ENCODE data around the gene EDEM3.
"Not testable (repeated sequence)": the region's sequence is repeated elsewhere in the genome, so short reads cannot be mapped to it uniquely, and the experiment has no call there.

EDEM3 gene

GRCh38 chr1:184788970-184789369 lies 34.3 kb upstream of the EDEM3 start:
- no peaks in the 10 kb centered on the region for H3K36me3 ChIP-seq (ENCODE audit: control insufficient read depth, low read depth, low read length)
- H3K9ac ChIP-seq (ENCODE audit: low read length), result no peak overlapping the region
- no peak overlapping the region for H3K4me3 ChIP-seq (ENCODE audit: low read length)
- H3K27ac ChIP-seq (ENCODE audit: low read length), result no peak overlapping the region
- no peaks in the 10 kb centered on the region for H3K27me3 ChIP-seq (ENCODE audit: control insufficient read depth, insufficient read depth, low read length)
- H3K4me1 ChIP-seq (ENCODE audit: control insufficient read depth, low read depth, low read length), result no peaks in the 10 kb centered on the region
- H3K9me3 ChIP-seq (ENCODE audit: control insufficient read depth, low read depth, low read length), result peaks cover 2% of the 10 kb centered on the region

DNA sequence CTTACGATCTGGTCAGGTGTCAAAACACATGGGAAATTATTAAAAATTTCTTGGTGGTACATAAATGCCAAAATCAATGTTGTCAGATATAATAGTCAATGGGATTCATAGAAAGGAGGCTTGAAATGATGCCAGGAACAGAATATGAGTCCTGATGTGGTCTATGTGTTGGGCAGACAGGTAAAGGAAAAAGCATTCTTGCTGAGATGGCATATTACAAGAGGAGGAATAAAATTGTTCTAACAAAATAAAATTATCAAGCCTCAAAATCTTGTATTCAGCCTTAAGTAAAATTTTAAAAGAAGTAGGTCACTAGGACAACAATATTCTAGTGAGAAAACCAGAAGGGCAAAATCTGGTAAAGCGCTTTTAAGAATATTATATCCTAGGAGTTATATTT lies 30.9 kb upstream of the EDEM3 start:
- Histone ChIP-seq H3K4me1 (ENCODE audit: control insufficient read depth, low read depth, low read length) (no peaks in the 10 kb centered on the region), H3K27ac (ENCODE audit: low read length) (no peak overlapping the region), H3K36me3 (ENCODE audit: control insufficient read depth, low read depth, low read length) (no peaks in the 10 kb centered on the region), H3K4me3 (ENCODE audit: low read length) (no peak overlapping the region), H3K9me3 (ENCODE audit: control insufficient read depth, low read depth, low read length) (peaks cover 3% of the 10 kb centered on the region), H3K27me3 (ENCODE audit: control insufficient read depth, insufficient read depth, low read length) (no peaks in the 10 kb centered on the region), H3K9ac (ENCODE audit: low read length) (no peak overlapping the region)

DNA sequence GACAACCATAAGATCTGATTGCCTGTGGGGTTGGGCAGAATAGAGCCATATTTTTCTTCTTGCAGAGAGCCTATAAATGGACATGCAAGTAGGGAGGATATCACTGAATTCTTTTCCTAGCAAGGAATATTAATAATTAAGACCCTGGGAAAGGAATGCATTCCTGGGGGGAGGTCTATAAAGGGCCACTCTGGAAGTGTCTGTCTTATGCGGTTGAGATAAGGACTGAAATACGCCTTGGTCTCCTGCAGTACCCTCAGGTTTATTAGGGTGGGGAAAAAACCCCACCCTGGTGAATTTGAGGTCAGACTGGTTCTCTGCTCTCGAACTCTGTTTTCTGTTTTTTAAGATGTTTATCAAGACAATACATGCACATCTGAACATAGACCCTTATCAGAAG lies 29.1 kb upstream of the EDEM3 start:
- not testable (repeated sequence) for H3K36me3 ChIP-seq (ENCODE audit: control insufficient read depth, low read depth, low read length); H3K9ac ChIP-seq (ENCODE audit: low read length); H3K4me1 ChIP-seq (ENCODE audit: control insufficient read depth, low read depth, low read length); H3K4me3 ChIP-seq (ENCODE audit: low read length); H3K27ac ChIP-seq (ENCODE audit: low read length); H3K27me3 ChIP-seq (ENCODE audit: control insufficient read depth, insufficient read depth, low read length); H3K9me3 ChIP-seq (ENCODE audit: control insufficient read depth, low read depth, low read length)

- H3K9me3 ChIP-seq (ENCODE audit: control insufficient read depth, low read depth, low read length), result peaks cover 3% of the 10 kb centered on the region
- H3K27me3 ChIP-seq (ENCODE audit: control insufficient read depth, insufficient read depth, low read length), result no peaks in the 10 kb centered on the region
- no peaks in the 10 kb centered on the region for H3K36me3 ChIP-seq (ENCODE audit: control insufficient read depth, low read depth, low read length)
- H3K9ac ChIP-seq (ENCODE audit: low read length), result no peak overlapping the region
- H3K4me1 ChIP-seq (ENCODE audit: control insufficient read depth, low read depth, low read length), result no peaks in the 10 kb centered on the region
- H3K27ac ChIP-seq (ENCODE audit: low read length), result no peak overlapping the region
- H3K4me3 ChIP-seq (ENCODE audit: low read length), result no peak overlapping the region
Observed at GRCh38 chr1:184781941-184782340, 27.3 kb upstream of the EDEM3 start.

GRCh38 chr1:184775885-184776284 lies 21.2 kb upstream of the EDEM3 start:
- Histone ChIP-seq H3K9ac (ENCODE audit: low read length) (no peak overlapping the region), H3K9me3 (ENCODE audit: control insufficient read depth, low read depth, low read length) (no peaks in the 10 kb centered on the region), H3K27me3 (ENCODE audit: control insufficient read depth, insufficient read depth, low read length) (no peaks in the 10 kb centered on the region)

GRCh38 chr1:184775329-184775728 lies 20.7 kb upstream of the EDEM3 start:
- H3K36me3 ChIP-seq (ENCODE audit: control insufficient read depth, low read depth, low read length), result no peaks in the 10 kb centered on the region
- peaks cover 3% of the 10 kb centered on the region for H3K4me1 ChIP-seq (ENCODE audit: control insufficient read depth, low read depth, low read length)
- H3K9me3 ChIP-seq (ENCODE audit: control insufficient read depth, low read depth, low read length), result no peaks in the 10 kb centered on the region
- H3K27ac ChIP-seq (ENCODE audit: low read length), result no peak overlapping the region
- H3K9ac ChIP-seq (ENCODE audit: low read length), result no peak overlapping the region
- no peak overlapping the region for H3K4me3 ChIP-seq (ENCODE audit: low read length)
- no peaks in the 10 kb centered on the region for H3K27me3 ChIP-seq (ENCODE audit: control insufficient read depth, insufficient read depth, low read length)

More at GRCh38 chr1:184775885-184776284, 21.2 kb upstream of the EDEM3 start:
- no peak overlapping the region for H3K4me3 ChIP-seq (ENCODE audit: low read length)
- H3K36me3 ChIP-seq (ENCODE audit: control insufficient read depth, low read depth, low read length), result no peaks in the 10 kb centered on the region
- peaks cover 3% of the 10 kb centered on the region for H3K4me1 ChIP-seq (ENCODE audit: control insufficient read depth, low read depth, low read length)
- H3K27ac ChIP-seq (ENCODE audit: low read length), result no peak overlapping the region

- peaks cover 3% of the 10 kb centered on the region for H3K4me1 ChIP-seq (ENCODE audit: control insufficient read depth, low read depth, low read length)
- H3K27me3 ChIP-seq (ENCODE audit: control insufficient read depth, insufficient read depth, low read length), result no peaks in the 10 kb centered on the region
- H3K9ac ChIP-seq (ENCODE audit: low read length), result no peak overlapping the region
- H3K27ac ChIP-seq (ENCODE audit: low read length), result no peak overlapping the region
- H3K9me3 ChIP-seq (ENCODE audit: control insufficient read depth, low read depth, low read length), result no peaks in the 10 kb centered on the region
- H3K36me3 ChIP-seq (ENCODE audit: control insufficient read depth, low read depth, low read length), result no peaks in the 10 kb centered on the region
- H3K4me3 ChIP-seq (ENCODE audit: low read length), result no peak overlapping the region
Observed at GRCh38 chr1:184773762-184774320, 19.2 kb upstream of the EDEM3 start.

GRCh38 chr1:184771190-184771691 lies 16.6 kb upstream of the EDEM3 start:
- no peaks in the 10 kb centered on the region for H3K27me3 ChIP-seq (ENCODE audit: control insufficient read depth, insufficient read depth, low read length)
- peaks cover 3% of the 10 kb centered on the region for H3K4me1 ChIP-seq (ENCODE audit: control insufficient read depth, low read depth, low read length)
- no peaks in the 10 kb centered on the region for H3K9me3 ChIP-seq (ENCODE audit: control insufficient read depth, low read depth, low read length)
- H3K36me3 ChIP-seq (ENCODE audit: control insufficient read depth, low read depth, low read length), result no peaks in the 10 kb centered on the region
- no peak overlapping the region for H3K9ac ChIP-seq (ENCODE audit: low read length)
- H3K27ac ChIP-seq (ENCODE audit: low read length), result no peak overlapping the region
- no peak overlapping the region for H3K4me3 ChIP-seq (ENCODE audit: low read length)

- H3K9ac ChIP-seq (ENCODE audit: low read length), result no peak overlapping the region
Observed at GRCh38 chr1:184770181-184770979, 15.7 kb upstream of the EDEM3 start.

GRCh38 chr1:184769241-184769640 lies 14.6 kb upstream of the EDEM3 start:
- Histone ChIP-seq H3K4me1 (ENCODE audit: control insufficient read depth, low read depth, low read length) (peaks cover 3% of the 10 kb centered on the region), H3K36me3 (ENCODE audit: control insufficient read depth, low read depth, low read length) (no peaks in the 10 kb centered on the region), H3K9ac (ENCODE audit: low read length) (no peak overlapping the region), H3K9me3 (ENCODE audit: control insufficient read depth, low read depth, low read length) (no peaks in the 10 kb centered on the region), H3K27me3 (ENCODE audit: control insufficient read depth, insufficient read depth, low read length) (no peaks in the 10 kb centered on the region), H3K27ac (ENCODE audit: low read length) (no peak overlapping the region), H3K4me3 (ENCODE audit: low read length) (no peak overlapping the region)

More at GRCh38 chr1:184770181-184770979, 15.7 kb upstream of the EDEM3 start:
- Histone ChIP-seq H3K9me3 (ENCODE audit: control insufficient read depth, low read depth, low read length) (no peaks in the 10 kb centered on the region), H3K36me3 (ENCODE audit: control insufficient read depth, low read depth, low read length) (no peaks in the 10 kb centered on the region), H3K27me3 (ENCODE audit: control insufficient read depth, insufficient read depth, low read length) (no peaks in the 10 kb centered on the region), H3K27ac (ENCODE audit: low read length) (no peak overlapping the region), H3K4me1 (ENCODE audit: control insufficient read depth, low read depth, low read length) (peaks cover 3% of the 10 kb centered on the region), H3K4me3 (ENCODE audit: low read length) (no peak overlapping the region)

DNA sequence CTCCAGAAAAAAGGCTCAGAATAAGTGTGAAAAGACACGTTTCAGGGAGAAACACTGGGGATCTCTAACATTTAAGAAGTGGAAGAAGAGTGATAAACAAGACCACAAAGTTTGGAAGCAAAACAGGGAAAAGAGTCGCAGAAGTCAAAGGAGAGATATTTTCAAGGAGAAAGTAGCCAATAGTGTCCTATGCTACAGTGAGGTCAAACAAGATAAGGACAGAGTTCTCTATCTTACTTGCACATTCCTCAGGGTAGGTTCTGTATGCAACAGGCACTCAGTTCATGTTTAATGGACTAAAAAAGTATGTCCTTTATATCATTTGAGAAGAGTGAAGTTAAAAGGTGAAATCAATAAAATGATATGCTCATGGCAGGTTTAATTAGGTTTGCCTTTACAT lies 13.8 kb upstream of the EDEM3 start:
- H3K4me1 ChIP-seq (ENCODE audit: control insufficient read depth, low read depth, low read length), result no peaks in the 10 kb centered on the region
- no peak overlapping the region for H3K4me3 ChIP-seq (ENCODE audit: low read length)
- no peaks in the 10 kb centered on the region for H3K9me3 ChIP-seq (ENCODE audit: control insufficient read depth, low read depth, low read length)
- no peaks in the 10 kb centered on the region for H3K27me3 ChIP-seq (ENCODE audit: control insufficient read depth, insufficient read depth, low read length)
- no peaks in the 10 kb centered on the region for H3K36me3 ChIP-seq (ENCODE audit: control insufficient read depth, low read depth, low read length)
- no peak overlapping the region for H3K27ac ChIP-seq (ENCODE audit: low read length)
- H3K9ac ChIP-seq (ENCODE audit: low read length), result no peak overlapping the region

DNA sequence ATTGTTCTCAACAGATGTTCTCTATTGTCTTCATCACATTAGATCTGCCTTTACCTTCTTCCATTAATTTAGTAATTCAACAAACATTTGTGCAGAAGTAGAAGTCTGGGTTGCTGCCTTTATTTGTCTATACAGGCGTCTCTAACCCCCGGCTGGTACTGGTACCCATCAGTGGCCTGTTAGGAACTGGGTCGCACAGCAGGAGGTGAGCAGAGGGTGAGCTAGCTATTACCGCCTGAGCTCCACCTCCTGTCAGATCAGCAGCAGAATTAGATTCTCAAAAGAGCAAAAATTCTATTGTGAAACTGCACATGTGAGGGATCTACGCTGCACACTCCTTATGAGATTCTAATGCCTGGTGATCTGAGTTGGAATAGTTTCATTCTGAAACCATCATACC lies 12.9 kb upstream of the EDEM3 start:
- H3K9me3 ChIP-seq (ENCODE audit: control insufficient read depth, low read depth, low read length), result no peaks in the 10 kb centered on the region
- no peak overlapping the region for H3K27ac ChIP-seq (ENCODE audit: low read length)
- no peak overlapping the region for H3K4me3 ChIP-seq (ENCODE audit: low read length)
- H3K27me3 ChIP-seq (ENCODE audit: control insufficient read depth, insufficient read depth, low read length), result no peaks in the 10 kb centered on the region
- no peaks in the 10 kb centered on the region for H3K36me3 ChIP-seq (ENCODE audit: control insufficient read depth, low read depth, low read length)
- H3K4me1 ChIP-seq (ENCODE audit: control insufficient read depth, low read depth, low read length), result no peaks in the 10 kb centered on the region
- H3K9ac ChIP-seq (ENCODE audit: low read length), result no peak overlapping the region
